Measurements from ENCODE around the gene PAX5.

Gene PAX5

DNA sequence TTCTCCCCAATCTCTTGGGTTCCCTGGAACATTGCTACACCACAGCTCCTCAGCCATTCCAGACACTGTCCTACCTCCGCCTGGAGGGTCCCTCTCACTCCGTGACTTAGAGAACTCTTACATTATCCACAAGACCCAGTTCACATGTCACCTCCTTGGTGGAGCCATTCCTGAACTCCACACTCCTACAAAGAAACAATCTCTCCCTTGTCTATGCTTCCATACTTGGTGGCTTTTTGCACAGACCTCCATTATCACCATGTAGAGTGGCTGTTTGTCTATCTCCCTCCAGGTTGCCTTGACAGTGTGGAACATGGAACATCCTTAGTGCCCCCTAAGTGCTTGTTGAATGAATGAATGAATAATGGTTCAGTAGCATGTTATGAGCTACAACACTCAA is 105.9 kb downstream of the PAX5 start:
- DNase-seq = no peak

GRCh38 chr9:36924757-36925432 is 109.2 kb downstream of the PAX5 start:
- DNase-seq = no peak

GRCh38 chr9:36924071-36924470 is 110.0 kb downstream of the PAX5 start:
- DNase-seq = no peak

GRCh38 chr9:36923025-36923625 is 110.9 kb downstream of the PAX5 start:
- no peak for DNase-seq

- no peak for DNase-seq
Observed at GRCh38 chr9:36922548-36922947, 111.5 kb downstream of the PAX5 start.

DNA sequence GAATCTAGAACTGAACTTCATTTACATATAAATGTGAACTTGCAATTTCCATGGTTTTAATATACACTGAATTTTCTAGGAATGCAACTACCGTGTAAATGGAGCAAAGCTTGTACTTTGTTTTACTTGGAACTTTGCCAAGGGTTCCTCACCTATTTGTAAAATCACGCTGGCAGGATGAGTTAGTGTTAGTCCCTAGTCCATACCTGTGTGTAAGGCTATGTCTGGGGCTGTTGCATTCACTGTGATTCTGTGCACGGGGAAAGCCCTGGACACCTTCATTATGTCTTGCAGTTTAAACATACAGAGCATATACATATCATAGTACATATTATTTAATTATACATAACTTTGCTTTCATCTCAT is 119.9 kb downstream of the PAX5 start:
- DNase-seq = no peak

GRCh38 chr9:36913393-36914211 is 120.5 kb downstream of the PAX5 start:
- DNase-seq = no peak

DNA sequence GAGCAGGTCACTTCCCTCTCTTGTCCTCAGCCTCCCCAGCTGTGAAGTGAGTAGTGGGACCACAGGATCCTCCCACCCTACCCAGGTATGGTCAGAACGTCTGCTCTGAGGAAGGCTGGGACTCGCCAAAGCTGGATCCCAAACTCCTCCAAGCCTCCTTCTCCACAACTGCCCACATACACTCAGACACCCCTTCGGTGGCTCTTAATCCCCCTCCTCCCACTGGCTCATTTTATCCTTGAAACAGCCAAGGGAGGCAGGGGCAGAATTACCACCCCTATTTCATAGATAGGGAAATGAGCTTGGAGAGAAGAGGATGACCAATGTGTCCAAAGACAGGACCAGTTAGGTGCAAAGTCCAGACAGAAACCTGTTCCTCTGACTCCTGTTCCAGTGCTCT is 121.4 kb downstream of the PAX5 start:
- DNase-seq = no peak

DNA sequence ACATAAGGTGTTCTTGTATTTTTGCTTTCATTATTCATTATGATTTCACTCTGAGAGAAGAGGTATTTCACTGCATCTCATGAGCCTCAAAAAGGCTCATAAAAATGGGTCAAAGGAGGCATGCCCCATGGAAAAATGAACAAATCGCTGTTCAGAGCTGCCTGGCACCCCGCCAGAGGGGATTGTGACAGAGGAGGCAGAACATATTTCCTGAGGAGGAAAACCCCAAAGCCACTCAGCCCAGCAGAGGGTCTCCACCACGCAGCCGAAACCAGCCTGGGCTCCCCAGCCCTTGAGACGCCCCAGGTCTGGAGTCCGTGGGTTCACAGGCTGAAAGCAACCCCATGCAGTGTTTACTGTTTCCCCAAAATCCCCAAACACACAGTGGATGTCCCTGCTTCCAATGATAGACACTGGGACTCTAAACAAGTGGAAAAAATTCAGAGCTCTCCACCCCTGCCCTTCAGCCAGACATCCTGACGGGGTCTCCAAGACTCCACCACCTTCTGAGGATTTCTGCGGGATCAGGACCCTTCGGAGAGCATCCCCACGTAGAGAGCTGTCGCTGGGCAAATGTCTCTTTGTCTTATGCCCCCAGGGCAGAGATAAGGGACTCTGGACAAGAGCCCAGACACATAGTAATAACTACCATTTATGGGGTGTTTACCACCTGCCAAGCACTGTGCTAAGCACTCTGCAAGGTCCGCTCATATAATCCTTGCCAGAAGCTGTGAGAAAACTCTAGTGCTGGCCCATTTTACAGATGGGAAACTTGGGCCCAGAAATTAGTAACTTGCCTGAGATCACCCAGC is 122.3 kb downstream of the PAX5 start:
- no peak for DNase-seq

DNA sequence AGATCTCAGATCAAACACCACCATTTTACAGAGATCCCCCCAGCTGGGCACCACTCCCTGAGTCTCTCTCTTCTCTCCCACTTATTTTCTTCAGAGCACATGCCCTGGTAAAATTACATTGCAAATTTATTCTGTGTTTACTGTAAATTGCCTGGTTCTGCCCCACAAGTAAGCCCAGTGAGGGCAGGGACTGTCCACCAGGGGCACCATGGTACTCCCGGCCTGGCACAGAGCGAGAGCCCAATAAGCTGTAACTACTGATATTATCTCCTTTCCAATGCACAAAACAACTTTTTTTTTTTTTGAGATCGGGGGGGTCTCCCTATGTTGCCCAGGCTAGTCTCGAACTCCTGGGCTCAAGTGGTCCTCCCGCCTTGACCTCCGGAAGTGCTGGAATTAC is 123.0 kb downstream of the PAX5 start:
- no peak for DNase-seq

- no peak for DNase-seq
Observed at GRCh38 chr9:36906492-36906891, 127.6 kb downstream of the PAX5 start.

DNA sequence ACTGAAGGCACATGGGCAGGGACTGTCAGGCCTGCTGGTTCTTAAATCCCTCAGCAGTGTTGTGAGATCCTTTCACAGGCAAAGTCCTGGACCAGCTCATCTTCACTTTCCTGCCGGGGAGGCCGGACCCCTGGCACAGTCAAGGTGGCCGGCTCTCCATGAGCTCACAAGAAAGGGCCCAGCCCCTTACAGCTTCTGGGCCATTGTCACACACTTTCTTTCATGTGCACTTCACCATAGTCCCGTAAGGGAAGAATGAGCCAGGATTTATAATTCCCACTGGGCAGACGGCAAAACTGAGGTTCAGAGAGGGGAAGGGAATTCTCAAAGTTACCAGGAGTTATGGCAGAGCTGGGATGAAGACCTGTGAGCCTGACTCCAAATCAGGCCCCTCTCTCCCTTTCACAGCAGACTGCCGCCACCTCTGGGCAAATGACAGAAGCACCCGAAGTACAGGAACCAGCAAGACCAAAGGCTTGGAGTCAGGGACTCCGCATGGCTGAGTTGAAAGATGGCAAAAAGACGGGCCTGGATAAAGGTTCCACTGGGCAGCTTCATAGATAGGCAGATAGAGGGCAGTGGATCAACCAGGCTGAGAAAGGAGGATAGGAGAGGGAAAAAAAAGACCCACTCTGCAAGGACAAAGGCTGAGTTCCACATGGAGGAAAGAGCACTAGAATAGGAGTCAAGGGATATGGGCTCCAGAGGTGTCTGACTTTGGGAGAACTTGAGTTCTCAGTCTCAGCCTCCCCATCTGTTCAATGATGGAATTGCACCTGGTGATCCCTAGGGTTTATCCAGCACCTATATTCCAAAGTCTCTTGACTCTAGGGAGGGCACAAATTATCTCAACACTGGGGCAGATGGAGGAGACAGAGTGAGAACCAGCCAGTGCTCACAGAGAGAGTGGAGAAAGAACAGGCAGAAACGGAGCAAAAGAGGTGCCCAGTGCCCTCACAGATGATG is 128.7 kb downstream of the PAX5 start:
- DNase-seq = no peak

- no peak for DNase-seq
Observed at GRCh38 chr9:36903541-36904435, 130.3 kb downstream of the PAX5 start.

DNA sequence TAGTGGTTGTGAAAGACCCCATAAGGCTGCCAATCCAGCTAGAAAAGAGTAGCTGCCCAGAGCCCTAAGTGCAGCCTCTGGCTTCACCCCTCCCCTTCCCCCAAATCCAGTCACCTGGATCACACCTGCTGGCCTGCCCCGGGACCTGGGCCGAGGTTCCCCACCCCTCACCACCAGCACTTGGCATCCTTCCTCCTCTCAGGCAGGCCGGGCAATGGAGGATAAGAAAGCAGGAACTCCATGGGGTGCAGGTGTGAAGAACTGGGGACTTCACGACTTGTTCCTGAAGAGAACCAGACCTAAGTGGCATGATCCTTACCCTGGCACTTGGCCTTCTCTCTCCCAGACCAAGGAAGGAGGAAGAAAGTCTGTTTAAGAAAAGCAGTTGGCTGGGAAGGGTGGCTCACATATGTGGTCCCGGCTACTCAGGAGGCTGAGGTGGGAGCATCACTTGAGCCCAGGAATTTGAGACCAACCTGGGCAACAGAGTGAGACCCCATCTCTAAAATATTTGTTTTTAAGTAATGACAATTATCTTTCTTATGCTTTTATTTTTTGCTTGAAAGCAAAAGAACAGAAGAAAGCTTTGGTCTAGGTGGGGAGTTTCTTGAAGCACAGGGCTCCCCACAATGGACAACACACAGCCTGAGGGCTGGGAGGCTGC is 131.1 kb downstream of the PAX5 start:
- no peak for DNase-seq

GRCh38 chr9:36902080-36902716 is 131.9 kb downstream of the PAX5 start:
- DNase-seq = no peak

DNA sequence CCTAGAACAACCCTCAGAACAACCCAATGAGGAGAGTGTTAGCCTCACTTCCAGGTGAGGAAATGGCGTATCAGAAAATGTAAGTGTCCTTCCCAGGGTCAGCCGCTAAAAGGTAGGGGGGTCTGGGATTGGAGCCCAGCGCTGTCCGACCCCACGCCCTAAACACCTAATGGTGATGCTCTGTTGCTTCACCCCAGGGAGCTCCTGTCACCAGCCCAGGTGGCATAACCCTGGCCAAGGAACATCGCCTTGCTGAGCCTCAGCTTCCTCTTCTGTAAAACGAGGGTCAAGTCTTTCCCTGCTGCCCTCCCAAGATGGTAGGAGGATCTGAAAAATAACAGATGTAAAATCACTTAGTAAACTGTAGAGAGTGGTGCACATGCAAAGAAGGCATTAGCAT is 132.5 kb downstream of the PAX5 start:
- no peak for DNase-seq

DNA sequence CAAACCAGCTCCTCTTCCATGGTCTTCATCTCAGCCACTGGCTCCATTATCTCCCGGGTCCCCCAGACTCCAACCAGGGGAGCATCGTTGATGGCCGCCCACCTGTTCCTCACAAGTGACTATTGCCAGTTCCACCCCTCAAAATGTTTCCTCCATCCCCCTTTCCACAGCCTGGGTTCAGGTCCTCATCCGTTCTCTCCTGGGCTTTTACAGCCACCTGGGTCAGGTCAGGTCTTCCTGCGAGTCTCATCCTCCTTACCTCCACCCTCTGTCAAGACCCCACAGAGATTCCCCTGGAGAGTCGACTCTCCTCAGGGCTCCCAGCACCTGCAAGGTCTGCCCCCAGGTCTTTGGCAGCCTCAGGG is 133.2 kb downstream of the PAX5 start:
- DNase-seq = no peak

DNA sequence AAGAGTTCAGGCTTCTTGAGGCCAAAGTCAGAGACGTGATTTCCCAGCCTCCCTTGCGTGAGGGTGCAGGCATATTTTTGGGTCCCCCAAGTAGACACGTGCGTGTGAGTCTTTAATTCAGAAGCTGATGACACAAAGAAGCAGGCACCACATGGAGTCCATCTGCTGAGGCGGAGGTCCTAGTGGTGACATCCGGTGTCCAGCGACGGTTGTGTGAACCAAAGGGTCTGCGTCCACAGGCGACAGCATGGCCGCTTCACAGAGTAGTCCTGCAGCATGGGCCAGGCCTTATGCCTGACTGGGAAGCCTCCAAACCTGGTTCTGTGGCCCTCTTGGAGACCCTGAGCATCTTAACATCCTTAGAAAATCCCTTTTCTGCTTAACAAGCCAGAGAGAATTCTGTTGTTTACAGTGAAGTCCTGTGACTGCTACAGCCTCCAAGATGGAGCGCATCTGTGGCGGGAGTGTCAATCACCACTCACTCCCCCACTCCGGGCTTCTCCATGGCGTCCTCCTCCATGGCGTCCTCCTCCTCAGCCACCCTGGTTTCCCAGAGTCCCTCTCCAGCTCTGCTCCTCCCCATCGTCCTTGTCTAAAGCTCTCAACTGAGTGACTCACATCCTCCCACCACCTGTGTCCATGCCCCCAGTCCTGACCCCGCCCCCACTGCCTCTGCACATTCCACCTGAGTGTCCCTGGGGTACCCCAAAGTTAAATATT is 133.8 kb downstream of the PAX5 start:
- no peak for DNase-seq

DNA sequence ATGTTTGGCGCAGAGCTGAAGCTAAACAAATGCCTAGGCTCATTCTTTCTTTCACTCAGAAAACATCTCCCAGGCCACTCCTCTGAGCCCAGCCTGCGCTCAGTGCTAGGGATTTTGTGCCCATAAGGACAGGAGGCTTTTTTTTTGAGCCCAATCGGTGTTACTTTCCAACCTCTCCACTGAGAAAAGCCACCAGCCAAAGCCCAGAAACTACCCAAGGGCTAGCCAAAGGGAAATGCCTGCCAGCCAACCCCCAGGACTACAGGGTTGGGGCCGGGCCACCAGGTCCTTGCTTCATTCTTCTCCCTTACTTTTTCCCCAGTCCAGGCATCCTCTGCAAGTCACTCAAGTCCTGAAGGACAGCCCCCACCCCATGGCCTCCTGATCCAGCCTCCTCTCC is 134.7 kb downstream of the PAX5 start:
- DNase-seq = no peak

All from effector CD4-positive, alpha-beta T cell (primary cell).